Cardiac fibroblast (primary cell): ENCODE measurements around the gene POLE3.
"Not testable (repeated sequence)": the region's sequence is repeated elsewhere in the genome, so short reads cannot be mapped to it uniquely, and the experiment has no call there.

Experiments
- DNase-seq, 2 donors: peaks; one replicate each; pipeline versions ENCODE4 v3.0.0 to v3.0.0-alpha.2; 2010; ENCODE audit warnings: low read depth in 2 of 2
- H3K4me3 ChIP-seq, 2 donors: replicated peaks in 1 of 2; 1 replicate in 1 of 2; 2 replicates in 1 of 2; pipeline ENCODE4 v1.5.1; 2011; ENCODE audit warnings: low read depth in 2 of 2, low read length in 2 of 2, mild to moderate bottlenecking in 2 of 2, moderate library complexity in 1 of 2
- TF ChIP-seq, protein P1 (sequence below): IDR thresholded peaks from one replicate; pipeline ENCODE4 v1.5.1; 2011; ENCODE audit warnings: low read depth, mild to moderate bottlenecking, low read length, inconsistent platforms

The POLE3 gene

DNA sequence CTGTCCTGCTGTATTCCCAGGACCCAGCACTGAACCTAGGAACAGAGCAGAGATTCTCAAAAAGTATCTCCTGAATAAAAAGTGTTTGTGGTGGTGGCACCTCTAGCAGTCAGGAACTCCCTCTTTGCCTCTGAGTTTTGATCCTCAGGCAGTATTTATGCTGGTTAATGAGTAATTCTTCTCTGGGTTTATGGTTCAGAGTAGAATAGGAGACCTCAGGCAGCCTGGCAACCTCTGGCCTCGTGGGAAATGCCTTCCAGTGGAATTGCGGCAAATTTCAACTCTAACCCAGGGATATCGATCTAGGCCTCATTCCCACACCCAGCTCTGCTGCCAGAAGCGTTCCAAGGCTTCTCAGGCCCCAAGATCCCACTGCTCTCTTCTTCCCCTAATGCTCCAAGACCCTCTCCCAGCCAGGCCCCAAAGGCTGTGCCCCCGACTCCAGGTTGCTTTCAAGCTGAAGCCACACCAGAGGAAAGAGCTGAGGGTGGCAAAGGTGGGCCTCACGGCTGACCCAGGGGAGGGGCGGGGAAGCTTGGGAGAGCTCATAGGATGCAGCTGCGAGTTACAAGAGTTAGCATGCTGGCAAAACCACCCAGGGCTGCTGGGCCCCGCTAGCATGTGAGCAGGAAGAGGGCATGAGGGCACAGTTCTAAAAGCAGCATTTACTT is 22.8 kb downstream of the POLE3 start:
- no peak for DNase-seq
- H3K4me3 ChIP-seq = no peak overlapping the region
- TF ChIP-seq, protein P1, sequence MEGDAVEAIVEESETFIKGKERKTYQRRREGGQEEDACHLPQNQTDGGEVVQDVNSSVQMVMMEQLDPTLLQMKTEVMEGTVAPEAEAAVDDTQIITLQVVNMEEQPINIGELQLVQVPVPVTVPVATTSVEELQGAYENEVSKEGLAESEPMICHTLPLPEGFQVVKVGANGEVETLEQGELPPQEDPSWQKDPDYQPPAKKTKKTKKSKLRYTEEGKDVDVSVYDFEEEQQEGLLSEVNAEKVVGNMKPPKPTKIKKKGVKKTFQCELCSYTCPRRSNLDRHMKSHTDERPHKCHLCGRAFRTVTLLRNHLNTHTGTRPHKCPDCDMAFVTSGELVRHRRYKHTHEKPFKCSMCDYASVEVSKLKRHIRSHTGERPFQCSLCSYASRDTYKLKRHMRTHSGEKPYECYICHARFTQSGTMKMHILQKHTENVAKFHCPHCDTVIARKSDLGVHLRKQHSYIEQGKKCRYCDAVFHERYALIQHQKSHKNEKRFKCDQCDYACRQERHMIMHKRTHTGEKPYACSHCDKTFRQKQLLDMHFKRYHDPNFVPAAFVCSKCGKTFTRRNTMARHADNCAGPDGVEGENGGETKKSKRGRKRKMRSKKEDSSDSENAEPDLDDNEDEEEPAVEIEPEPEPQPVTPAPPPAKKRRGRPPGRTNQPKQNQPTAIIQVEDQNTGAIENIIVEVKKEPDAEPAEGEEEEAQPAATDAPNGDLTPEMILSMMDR = no peak

DNA sequence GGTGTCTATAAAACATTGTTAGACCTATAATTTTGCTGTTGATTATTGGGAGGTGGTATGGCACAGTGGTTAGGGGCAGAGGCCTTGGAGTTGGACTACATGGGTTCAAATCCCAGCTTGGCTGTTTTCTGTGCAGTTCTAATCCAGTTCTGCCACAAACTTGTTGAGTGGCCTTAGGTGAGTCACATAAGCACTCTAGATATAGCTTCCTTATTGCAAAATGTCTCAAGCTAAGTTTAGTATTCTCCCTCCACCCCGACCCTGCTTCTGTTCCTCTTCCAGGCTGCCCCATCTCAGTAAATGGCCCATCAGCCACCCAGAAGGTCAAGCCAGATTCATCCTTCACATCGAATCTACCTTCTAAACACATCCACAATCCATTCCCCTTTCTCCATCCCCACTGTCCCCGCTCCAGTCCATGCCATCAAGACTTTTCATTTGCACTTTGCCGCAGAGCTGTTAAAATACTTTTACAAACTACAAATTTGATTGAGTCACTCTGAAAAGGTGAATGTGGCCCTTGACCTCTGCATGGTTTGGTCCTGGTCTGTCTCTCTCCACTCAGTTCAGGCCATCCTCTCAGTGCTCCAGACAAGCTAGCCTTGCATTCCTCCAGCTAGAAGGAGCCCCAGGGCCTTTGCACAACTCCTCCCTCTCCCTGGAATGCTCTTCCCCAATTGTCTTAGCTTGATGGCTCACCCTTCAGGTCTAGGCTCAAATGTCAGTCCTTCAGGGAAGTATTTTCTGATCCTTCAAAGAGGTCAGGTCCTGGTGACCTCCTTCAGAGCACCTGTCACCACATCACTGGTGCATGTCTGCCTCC is 23.7 kb downstream of the POLE3 start:
- TF ChIP-seq, protein P1 = no peak
- no peak overlapping the region for H3K4me3 ChIP-seq
- no peak for DNase-seq

DNA sequence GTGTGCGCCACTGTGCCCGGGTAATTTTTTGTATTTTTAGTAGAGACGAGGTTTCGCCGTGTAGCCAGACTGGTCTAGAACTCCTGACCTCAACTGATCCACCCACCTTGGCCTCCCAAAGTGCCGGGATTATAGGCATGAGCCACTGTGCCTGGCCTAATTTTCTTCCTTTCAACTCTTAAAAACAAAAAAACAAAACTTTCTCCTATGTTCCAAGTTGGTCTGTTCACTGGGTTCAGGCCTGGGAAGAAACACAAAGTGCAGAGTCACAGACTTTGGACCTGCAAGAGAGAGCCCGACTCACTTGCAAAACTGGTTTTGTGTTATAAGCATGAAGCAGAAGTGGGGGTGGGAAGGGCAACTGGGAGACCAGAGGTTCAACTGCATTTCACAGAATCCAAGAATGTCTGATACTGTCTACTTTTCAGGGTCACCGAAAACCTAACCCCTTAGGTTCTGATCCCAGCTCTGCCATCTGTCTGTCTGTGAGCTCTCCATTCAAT is 28.5 kb downstream of the POLE3 start:
- no peak for DNase-seq
- TF ChIP-seq, protein P1 = no peak
- no peak overlapping the region for H3K4me3 ChIP-seq

DNA sequence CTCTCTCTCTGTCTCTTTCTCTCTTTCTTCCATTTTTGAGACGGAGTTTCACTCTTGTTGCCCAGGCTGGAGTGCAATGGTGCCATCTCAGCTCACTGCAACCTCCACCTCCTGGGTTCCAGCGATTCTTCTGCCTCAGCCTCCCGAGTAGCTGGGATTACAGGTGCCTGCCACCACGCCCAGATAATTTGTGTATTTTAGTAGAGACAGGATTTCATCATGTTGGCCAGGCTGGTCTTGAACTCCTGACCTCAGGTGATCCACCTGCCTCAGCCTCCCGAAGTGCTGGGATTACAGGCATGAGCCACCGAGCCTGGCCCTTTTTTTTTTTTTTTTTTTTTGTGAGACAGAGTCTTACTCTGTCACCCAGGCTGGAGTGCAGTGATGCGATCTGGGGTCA is 29.0 kb downstream of the POLE3 start:
- not testable (repeated sequence) for H3K4me3 ChIP-seq, DNase-seq

DNA sequence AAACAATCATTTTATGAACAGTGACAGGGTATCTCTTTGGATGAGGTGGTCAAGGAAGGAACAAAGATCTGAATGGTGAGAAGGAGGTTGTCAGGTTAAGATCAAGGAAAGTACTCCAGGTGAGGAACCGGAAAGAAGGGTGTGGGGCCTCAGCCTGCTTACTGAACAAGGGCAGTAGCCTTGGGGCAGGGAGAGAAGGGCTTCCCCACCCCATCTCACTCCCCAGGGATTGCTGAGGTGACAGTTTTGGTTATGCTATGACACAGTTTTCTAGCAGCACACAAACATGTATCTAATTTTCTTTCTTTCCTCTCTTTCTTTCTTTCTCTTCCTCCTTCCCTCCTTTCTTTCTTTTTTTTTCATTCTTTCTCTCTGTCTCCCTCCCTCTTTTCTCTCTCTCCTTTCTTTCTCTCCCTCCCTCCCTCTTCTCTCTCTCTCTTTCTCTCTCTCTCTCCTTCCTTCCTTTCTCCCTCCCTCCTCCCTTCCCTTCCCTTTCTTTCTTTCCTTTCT is 29.6 kb downstream of the POLE3 start:
- DNase-seq = no peak
- TF ChIP-seq, protein P1 = no peak
- no peak overlapping the region for H3K4me3 ChIP-seq

DNA sequence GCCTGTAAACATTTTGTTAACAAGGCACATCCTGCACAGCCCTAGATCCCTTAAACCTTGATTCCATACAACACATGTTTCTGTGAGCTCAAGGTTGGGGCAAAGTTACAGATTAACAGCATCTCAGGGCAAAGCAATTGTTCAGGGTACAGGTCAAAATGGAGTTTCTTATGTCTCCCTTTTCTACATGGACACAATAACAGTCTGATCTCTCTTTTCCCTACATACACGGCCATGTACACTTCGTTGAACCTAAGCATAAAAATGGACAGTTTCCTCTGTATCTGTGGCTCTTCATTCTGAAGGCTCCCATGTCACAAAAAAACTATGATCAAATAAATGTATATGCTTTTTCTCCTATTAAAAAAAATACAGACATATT is 30.7 kb downstream of the POLE3 start:
- not testable (repeated sequence) for DNase-seq, H3K4me3 ChIP-seq

DNA sequence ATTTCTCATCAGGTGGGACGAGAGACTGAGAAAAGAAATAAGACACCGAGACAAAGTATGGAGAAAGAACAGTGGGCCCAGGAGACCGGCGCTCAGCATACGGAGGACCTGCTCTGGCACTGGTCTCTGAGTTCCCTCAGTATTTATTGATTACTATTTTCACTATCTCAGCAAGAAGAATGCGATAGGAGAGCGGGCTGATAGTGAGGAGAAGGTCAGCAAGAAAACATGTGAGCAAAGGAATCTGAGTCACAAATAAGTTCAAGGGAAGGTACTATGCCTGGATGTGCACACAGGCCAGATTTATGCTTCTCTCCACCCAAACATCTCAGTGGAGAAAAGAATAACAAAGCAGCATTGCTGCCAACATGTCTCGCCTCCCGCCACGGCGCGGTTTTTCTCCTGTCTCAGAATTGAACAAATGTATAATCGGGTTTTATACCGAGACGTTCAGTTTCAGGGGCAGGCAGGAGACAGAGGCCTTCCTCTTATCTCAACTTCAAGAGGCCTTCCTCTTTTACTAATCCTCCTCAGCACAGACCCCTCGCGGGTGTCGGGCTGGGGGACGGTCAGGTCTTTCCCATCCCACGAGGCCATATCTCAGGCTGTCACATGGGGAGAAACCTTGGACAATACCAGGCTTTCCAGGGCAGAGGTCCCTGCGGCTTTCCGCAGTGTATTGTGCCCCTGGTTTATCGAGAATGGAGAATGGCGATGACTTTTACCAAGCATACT is 31.2 kb downstream of the POLE3 start:
- not testable (repeated sequence) for DNase-seq, H3K4me3 ChIP-seq
